Measurements from ENCODE around the gene CENPF.

The CENPF gene

GRCh38 chr1:214623430-214623829 lies 20.4 kb downstream of the CENPF start:
- no peak for DNase-seq (ENCODE audit: low spot score)

- no peak for DNase-seq (ENCODE audit: low spot score)
Measured at GRCh38 chr1:214632091-214632490, 29.1 kb downstream of the CENPF start.

GRCh38 chr1:214633686-214634085 lies 30.7 kb downstream of the CENPF start:
- no peak for DNase-seq (ENCODE audit: low spot score)

- DNase-seq (ENCODE audit: low spot score): no peak
Measured at GRCh38 chr1:214634267-214634666, 31.3 kb downstream of the CENPF start.

DNA sequence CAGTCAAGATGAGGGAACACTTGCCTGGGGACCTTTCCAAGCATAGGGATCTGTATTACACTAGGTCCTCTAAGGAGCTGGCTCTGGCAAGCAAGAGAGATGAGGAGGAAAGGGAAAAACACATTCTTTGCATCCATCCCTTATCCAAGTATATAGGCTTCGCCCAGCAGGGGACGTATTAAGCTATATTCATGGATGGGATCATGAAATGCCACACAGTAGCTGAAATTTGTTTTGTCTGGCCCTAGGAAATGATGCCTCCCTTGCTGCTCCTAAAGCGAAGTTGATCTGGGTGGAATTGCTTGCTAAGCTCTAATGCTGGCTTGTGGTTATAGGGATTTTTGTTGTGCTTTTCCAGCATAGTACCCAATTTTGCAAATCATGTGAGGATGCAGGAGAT lies 32.1 kb downstream of the CENPF start:
- no peak for DNase-seq (ENCODE audit: low spot score)

- DNase-seq (ENCODE audit: low spot score): no peak
Measured at GRCh38 chr1:214635506-214635905, 32.5 kb downstream of the CENPF start.

- DNase-seq (ENCODE audit: low spot score): no peak
Measured at GRCh38 chr1:214636436-214636835, 33.4 kb downstream of the CENPF start.

- no peak for DNase-seq (ENCODE audit: low spot score)
Measured at GRCh38 chr1:214637125-214637524, 34.1 kb downstream of the CENPF start.

GRCh38 chr1:214637722-214638458 lies 34.9 kb downstream of the CENPF start:
- DNase-seq (ENCODE audit: low spot score): peak; percentile 58

GRCh38 chr1:214638459-214638807 lies 35.4 kb downstream of the CENPF start:
- no peak for DNase-seq (ENCODE audit: low spot score)

DNA sequence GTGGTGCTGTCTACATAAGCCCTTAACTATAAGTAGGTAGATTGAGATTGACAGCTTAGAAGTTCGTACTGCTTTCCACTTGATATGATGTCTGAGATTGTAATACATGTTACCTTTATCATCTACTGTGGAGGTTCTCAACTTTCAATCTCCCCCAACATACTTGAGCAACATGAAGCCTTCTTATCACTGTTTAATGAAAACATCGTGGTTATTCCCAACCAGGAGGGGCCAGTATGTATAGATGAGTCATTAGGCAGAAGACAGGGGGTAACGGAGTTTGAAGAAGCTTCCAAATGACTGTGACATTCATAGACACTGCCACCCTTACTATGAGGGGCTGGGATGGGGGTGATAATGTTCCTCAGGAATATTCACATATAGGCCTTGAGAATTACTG lies 36.0 kb downstream of the CENPF start:
- no peak for DNase-seq (ENCODE audit: low spot score)

DNA sequence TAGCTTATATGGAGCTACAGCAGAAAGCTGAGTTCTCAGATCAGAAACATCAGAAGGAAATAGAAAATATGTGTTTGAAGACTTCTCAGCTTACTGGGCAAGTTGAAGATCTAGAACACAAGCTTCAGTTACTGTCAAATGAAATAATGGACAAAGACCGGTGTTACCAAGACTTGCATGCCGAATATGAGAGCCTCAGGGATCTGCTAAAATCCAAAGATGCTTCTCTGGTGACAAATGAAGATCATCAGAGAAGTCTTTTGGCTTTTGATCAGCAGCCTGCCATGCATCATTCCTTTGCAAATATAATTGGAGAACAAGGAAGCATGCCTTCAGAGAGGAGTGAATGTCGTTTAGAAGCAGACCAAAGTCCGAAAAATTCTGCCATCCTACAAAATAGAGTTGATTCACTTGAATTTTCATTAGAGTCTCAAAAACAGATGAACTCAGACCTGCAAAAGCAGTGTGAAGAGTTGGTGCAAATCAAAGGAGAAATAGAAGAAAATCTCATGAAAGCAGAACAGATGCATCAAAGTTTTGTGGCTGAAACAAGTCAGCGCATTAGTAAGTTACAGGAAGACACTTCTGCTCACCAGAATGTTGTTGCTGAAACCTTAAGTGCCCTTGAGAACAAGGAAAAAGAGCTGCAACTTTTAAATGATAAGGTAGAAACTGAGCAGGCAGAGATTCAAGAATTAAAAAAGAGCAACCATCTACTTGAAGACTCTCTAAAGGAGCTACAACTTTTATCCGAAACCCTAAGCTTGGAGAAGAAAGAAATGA lies 37.6 kb downstream of the CENPF start:
- no peak for DNase-seq (ENCODE audit: low spot score)

- no peak for DNase-seq (ENCODE audit: low spot score)
Measured at GRCh38 chr1:214641214-214641895, 38.4 kb downstream of the CENPF start.

DNA sequence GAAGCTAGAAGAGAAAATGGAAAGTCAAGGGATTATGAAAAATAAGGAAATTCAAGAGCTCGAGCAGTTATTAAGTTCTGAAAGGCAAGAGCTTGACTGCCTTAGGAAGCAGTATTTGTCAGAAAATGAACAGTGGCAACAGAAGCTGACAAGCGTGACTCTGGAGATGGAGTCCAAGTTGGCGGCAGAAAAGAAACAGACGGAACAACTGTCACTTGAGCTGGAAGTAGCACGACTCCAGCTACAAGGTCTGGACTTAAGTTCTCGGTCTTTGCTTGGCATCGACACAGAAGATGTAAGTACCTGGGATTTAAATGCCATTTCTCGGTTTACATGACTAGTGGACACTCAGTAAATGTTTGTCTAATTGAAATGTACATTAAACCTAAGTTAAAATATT lies 40.0 kb downstream of the CENPF start:
- DNase-seq (ENCODE audit: low spot score): no peak

GRCh38 chr1:214645712-214646111 lies 42.7 kb downstream of the CENPF start:
- no peak for DNase-seq (ENCODE audit: low spot score)

DNA sequence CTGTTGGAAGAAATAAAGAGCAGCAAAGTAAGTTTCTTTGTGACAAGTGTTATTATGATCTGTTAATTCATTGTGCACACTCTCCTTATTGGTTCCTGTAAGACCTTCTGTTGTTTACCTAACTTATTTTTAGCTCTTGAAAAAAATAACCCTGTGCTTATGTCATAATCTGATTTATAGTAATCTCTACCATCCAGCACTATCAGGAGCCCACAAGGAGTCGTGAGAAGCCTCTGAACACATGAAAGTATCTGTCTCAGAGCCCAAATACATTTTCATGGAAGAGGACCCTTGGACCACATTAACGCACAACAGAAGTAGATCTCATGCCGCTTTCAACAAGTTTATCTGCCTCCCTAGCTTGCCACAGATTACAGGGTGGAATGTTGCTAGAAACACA lies 45.8 kb downstream of the CENPF start:
- no peak for DNase-seq (ENCODE audit: low spot score)

GRCh38 chr1:214649607-214650006 lies 46.6 kb downstream of the CENPF start:
- no peak for DNase-seq (ENCODE audit: low spot score)

- DNase-seq (ENCODE audit: low spot score): no peak
Measured at GRCh38 chr1:214650664-214651063, 47.7 kb downstream of the CENPF start.

GRCh38 chr1:214657299-214657698 lies 54.3 kb downstream of the CENPF start:
- DNase-seq (ENCODE audit: low spot score): no peak

- no peak for DNase-seq (ENCODE audit: low spot score)
Measured at GRCh38 chr1:214658175-214658574, 55.2 kb downstream of the CENPF start.

GRCh38 chr1:214658785-214659184 lies 55.8 kb downstream of the CENPF start:
- no peak for DNase-seq (ENCODE audit: low spot score)

GRCh38 chr1:214660190-214660589 lies 57.2 kb downstream of the CENPF start:
- no peak for DNase-seq (ENCODE audit: low spot score)

DNA sequence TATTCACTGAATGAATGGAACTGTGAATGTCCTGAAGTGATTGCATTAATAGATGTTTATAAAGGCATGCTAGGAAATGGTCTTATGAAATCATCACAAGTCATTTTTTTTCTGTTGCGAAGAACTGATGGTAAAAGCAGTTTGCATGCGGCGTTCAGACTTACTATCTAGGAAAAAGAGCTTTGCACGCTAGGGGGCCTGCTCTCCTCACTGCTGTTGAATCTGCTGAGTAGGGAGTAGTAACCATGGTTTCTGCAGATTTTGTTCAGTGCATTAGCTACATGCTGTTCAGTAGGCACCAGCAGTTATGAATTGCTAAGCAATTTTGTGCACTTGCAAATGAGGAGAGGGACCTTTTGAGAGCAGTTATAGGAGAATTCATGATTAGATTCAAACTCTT lies 57.9 kb downstream of the CENPF start:
- DNase-seq (ENCODE audit: low spot score): no peak

All from COLO829 (cell line).